H7 (cell line): Measurements from ENCODE around the gene GPR65. TPM values are rescaled to one million over a fixed set of nuclear protein-coding genes. Genes with fewer than 3 reads are reported as not detected.

Experiments used
- DNase-seq: peaks from one replicate; pipeline ENCODE4 v3.0.0; 2012
- H3K27me3 ChIP-seq: 2 replicates; pipeline ENCODE4 v1.6.0; 2011; ENCODE audit warnings: mild to moderate bottlenecking, low read length; ENCODE audit not compliant: control insufficient read depth, insufficient read depth
- H3K36me3 ChIP-seq: replicated peaks from 2 replicates; pipeline ENCODE4 v1.5.1; 2011; ENCODE audit warnings: low read length; ENCODE audit not compliant: control insufficient read depth, insufficient read depth
- H3K4me3 ChIP-seq: 2 replicates; pipeline ENCODE4 v1.5.1; 2011; ENCODE audit warnings: low read depth, mild to moderate bottlenecking, control low read depth, low read length, moderate library complexity; ENCODE audit not compliant: insufficient read depth
- total RNA-seq: library from RNA; depleted of rRNA; stranded (reverse); fragments of >200 nt; shearing (Covaris generic); gene quantifications from 2 replicates; pipeline ENCODE4 v1.2.3, GENCODE V29; 2014; rRNA removed

The GPR65 gene, protein sequence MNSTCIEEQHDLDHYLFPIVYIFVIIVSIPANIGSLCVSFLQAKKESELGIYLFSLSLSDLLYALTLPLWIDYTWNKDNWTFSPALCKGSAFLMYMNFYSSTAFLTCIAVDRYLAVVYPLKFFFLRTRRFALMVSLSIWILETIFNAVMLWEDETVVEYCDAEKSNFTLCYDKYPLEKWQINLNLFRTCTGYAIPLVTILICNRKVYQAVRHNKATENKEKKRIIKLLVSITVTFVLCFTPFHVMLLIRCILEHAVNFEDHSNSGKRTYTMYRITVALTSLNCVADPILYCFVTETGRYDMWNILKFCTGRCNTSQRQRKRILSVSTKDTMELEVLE
- total RNA-seq: not detected in 2 replicates

DNA sequence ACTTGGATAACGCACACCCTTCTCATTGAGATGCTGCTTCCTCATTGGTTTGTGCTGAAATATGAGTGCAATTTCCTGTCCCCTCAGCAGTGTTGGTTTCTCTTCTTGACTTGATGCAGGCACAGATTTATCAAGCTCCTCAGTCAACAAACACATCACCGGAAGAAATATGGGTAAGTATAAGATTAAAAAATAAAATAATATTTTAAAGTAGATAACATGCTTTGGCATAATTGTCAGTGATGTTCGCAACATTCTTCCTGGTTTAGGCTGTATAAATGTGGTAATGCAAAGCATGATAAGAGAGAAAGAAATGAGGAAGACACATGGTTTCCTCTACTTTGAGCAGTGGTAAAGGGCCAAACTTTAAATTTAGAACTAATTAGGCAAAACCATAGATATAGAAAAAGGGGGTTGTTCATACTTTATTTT lies at the start of gene GPR65:
GPR65 (plus strand) TSS at position 86 of the 432 bp plus-strand sequence. CDS start 5,713 bp downstream, outside the sequence.
- Histone ChIP-seq H3K36me3 (no peaks in the 10 kb centered on the region), H3K4me3 (no peak within 1 kb of the TSS), H3K27me3 (no peaks in the 10 kb centered on the region)
- no peak for DNase-seq

DNA sequence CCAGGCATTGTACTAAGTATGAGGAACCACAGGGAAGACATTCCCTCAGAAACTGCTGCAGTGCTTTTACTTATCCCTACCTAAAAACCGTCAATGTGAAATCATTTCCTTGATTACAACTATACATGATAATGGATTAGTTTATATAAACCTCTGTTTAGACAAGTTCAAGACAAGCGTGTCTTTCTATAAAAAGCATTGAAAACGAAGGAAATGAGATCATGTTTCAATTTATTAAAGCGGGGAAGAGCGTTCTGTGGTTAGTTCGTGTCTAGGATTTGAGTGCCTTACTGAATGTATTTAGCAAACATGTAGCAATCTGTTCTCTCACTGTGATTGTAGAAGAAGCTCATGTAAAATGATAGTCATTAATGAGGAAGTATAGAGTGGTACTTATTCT lies 49.4 kb upstream of the GPR65 start:
- Histone ChIP-seq H3K27me3 (no peaks in the 10 kb centered on the region), H3K4me3 (no peak overlapping the region), H3K36me3 (no peaks in the 10 kb centered on the region)
- no peak for DNase-seq

DNA sequence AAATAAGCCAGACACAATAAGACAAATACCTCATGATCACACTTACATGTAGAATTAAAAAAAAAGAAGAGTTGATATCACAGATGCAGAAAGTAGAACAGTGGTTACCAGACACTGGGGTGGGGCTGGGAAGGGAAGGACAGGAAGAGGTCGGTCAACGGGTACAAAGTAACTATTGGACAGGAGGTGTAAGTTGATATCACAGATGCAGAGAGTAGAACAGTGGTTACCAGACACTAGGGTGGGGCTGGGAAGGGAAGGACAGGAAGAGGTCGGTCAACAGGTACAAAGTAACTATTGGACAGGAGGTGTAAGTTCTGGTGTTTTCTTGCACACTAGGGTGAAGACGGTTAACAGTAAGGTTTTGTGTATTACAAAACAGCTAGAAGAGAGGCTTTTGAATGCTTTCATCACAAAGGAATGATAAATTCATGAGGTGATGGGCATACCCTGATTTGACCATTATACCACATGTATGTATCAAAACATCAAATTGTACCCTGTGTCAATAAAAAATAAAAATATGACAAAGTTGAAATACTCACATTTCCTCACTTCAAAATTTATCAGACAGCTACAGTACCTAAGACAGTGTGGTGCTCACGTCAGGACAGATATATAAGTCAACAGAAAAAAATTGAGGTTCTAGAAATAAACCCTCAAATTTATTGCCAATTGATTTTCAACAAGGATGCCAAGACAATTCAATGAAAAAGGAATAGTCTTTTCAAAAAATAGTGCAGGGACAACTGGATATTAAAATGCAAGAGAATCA lies 44.7 kb upstream of the GPR65 start:
- no peak for DNase-seq
- Histone ChIP-seq H3K4me3 (no peak overlapping the region), H3K27me3 (no peaks in the 10 kb centered on the region), H3K36me3 (no peaks in the 10 kb centered on the region)

DNA sequence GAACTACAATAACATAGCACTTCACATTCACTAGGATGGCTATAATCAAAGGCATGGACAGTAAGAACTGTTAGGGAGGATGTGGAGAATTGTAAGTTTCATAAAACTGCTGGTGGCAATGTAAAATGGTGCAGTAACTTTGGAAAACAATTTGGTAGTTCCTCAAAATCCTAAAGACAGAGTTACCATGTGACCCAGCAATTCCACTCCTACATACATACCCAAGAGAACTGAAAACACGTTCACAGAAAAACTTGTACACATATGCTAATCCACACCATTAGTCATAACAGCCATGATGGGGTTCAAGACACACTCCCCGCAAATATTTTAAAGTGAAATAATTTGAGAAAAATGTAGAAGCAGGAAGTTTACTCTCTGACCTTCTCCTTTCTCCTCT lies 43.7 kb upstream of the GPR65 start:
- Histone ChIP-seq H3K4me3 (no peak overlapping the region), H3K36me3 (no peaks in the 10 kb centered on the region), H3K27me3 (no peaks in the 10 kb centered on the region)
- no peak for DNase-seq

DNA sequence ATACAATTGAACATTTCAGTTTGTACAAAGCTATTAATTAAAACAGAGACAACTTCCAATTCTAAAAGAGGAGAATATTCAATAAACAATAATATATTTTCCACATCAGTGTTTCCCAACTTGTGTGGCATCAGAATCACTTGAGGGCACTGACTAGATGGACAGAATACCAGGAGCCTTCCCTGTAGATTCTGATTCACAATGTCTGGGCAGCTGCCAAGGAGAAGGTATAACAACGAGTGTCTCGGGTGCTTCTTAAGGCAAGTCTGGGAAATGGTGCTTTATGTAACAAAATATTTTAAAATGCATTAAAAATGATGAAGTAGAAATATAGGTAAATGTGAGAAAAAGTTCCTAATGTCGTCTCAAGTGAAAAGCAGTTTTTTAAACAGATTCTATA lies 38.1 kb upstream of the GPR65 start:
- H3K4me3 ChIP-seq: no peak overlapping the region
- H3K36me3 ChIP-seq: no peaks in the 10 kb centered on the region
- DNase-seq: no peak
- no peaks in the 10 kb centered on the region for H3K27me3 ChIP-seq

DNA sequence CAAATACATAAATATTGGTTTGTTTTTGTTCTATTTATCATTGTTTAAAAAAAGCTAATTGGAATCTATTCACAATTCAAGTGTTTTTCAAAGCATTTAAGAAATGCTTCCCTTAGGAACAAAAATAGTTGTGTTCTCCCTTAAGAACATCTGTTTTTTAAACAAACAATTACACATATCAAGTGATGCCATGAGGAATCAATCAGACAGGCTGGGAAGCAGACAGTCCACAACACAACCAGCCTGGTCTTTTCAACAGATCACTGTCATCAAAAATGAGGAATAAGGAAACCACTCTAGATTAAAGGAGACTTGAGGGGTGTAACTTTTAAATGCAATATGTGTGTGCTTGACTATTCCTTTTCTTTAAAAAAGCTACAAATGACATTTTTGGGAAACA lies 37.4 kb upstream of the GPR65 start:
- no peak for DNase-seq
- H3K27me3 ChIP-seq: no peaks in the 10 kb centered on the region
- H3K36me3 ChIP-seq: no peaks in the 10 kb centered on the region
- H3K4me3 ChIP-seq: no peak overlapping the region

DNA sequence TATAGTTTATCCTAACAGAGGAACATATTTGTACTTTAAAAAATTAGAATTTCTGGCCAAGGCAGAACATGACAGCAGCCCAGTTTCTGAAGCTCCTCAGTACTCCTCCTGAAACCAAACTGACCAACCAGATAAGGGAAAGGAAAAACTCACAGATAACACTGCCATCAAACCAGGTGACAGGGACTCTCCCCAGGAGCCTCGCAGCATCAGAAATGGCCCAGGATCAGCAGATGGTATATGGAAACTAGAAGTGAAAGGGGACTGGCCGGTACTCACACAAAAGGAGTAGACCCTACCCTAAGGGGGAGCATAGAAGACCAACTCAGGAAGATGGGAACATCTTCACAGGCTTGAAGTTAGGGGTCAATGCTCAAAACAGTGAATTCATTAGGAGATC lies 33.9 kb upstream of the GPR65 start:
- no peaks in the 10 kb centered on the region for H3K27me3 ChIP-seq
- no peaks in the 10 kb centered on the region for H3K36me3 ChIP-seq
- DNase-seq: no peak
- H3K4me3 ChIP-seq: no peak overlapping the region

DNA sequence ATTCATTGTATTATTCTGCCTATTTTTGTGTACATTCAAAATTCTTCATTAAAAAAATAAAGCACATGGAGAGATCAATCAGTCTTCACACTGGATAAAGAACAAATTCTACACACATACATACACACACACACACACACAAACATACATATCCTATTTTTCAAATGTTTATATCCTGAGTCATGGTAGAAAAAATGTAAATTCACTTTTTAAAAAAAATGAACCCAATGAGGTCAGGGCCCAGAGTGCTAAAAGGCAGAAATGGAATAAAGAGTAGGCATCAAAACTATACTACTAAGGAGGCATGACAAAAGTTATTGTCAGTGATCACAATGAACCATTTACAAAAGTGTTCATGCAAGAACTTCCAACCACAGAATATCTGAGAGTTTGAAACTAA lies 29.3 kb upstream of the GPR65 start:
- Histone ChIP-seq H3K4me3 (no peak overlapping the region), H3K36me3 (no peaks in the 10 kb centered on the region), H3K27me3 (no peaks in the 10 kb centered on the region)
- DNase-seq: no peak

DNA sequence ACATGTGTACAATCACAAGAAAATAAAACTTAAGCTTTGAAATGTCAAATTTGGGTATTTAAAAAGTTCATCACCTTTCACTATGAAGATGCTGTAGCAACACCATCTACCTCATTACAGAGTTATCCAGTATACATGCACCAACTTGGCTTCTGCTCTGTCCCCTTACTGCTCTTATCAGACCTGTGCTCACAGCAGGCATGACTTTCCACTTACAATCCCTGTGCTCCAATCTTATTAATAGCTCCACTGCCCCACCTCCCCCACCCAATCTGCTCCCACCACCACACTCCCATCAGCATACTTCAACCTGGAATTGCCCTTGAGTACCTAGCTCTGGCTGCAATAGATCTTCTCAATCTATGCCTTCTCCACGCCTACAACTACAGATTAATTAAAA lies 25.2 kb upstream of the GPR65 start:
- no peak overlapping the region for H3K4me3 ChIP-seq
- H3K36me3 ChIP-seq: no peaks in the 10 kb centered on the region
- H3K27me3 ChIP-seq: no peaks in the 10 kb centered on the region
- no peak for DNase-seq

DNA sequence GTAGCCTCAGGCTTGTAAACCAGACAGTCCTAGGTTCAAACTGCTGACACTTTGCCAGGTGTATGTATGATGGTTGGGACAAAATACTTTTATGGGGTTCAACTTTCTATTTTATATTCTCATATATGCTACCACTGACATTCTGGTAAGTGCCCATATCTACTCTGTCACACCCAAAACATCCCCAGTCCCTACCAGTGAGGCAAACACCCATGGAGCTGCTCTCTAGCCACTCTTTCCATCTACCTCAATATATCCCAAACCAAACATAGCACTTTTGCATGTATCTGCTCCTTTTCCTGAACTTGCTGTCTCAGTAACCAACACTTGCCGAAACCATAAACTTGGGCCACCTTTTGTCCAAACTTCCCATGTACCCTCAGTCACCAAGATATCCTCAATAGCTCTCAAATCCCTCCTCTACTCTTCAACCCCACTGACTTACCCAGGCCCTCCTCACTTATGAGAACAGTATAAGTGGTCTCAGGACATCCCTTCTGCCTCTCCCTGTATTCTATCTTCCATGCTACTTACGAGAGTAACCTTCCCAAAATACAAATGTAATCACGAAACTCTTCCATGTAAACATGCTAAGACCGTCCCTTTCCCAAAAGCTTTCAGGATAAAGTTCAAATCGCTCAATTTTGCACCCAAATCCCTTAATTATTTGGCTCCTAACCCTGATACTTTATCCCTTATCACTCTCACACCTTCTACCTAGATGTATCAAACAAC lies 15.5 kb upstream of the GPR65 start:
- Histone ChIP-seq H3K36me3 (no peaks in the 10 kb centered on the region), H3K4me3 (no peak overlapping the region), H3K27me3 (no peaks in the 10 kb centered on the region)
- no peak for DNase-seq

DNA sequence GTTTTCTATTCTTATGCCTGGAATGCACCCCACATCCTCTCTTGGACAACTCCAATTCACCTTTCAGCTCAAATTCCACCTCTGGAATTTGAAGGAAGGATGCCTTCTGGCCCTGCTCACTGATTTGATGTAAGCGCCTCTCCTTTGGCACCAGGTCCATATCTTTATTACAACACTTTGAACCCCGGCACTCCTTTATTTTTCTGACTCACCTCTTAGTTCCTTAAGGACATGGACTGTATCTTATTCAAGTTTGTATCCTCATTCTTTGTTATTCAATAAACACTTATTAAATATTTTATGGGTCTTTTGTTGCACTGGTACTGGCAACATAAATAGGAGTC lies 15.0 kb upstream of the GPR65 start:
- DNase-seq: no peak
- Histone ChIP-seq H3K4me3 (no peak overlapping the region), H3K36me3 (no peaks in the 10 kb centered on the region), H3K27me3 (no peaks in the 10 kb centered on the region)

DNA sequence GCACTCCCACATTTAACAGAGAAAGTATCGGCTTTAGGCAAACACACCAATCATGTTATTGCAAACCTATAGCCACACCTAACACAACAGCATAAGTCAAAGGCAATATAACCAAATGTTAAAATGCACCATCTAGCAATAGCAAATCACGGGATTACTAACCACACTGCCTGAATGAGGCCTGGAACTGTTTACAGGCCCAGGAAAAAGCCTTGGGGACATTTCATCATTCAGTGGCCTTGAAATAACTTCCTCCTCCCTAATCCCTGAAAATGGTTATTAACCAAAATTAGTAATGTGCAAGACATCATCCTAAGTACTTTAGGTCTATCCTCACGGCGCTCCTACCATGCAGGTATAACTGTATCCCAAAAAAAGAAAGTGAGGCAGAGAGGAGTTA lies 14.3 kb upstream of the GPR65 start:
- DNase-seq: no peak
- no peak overlapping the region for H3K4me3 ChIP-seq
- H3K36me3 ChIP-seq: no peaks in the 10 kb centered on the region
- H3K27me3 ChIP-seq: no peaks in the 10 kb centered on the region

DNA sequence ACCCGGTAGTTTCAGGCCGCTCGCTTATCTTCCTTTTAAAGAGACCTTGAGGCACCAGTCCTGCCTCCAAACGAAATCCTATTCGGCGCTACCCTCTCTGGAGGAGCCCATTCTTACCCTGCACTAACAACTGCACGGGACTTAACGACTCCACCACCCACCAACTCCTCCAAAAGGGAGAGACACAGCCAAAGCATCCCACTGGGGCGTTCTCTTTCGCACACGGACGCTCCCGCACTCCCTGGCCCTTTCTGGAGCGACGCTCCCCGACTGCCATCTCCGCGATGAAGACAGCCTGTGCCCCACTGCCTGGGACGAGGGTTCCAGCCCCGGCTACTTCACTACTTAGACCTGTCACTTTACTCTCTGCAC lies 12.6 kb upstream of the GPR65 start:
- no peaks in the 10 kb centered on the region for H3K36me3 ChIP-seq
- H3K27me3 ChIP-seq: no peaks in the 10 kb centered on the region
- peak; percentile 71 for DNase-seq
- H3K4me3 ChIP-seq: peak overlapping the region; percentile 55

DNA sequence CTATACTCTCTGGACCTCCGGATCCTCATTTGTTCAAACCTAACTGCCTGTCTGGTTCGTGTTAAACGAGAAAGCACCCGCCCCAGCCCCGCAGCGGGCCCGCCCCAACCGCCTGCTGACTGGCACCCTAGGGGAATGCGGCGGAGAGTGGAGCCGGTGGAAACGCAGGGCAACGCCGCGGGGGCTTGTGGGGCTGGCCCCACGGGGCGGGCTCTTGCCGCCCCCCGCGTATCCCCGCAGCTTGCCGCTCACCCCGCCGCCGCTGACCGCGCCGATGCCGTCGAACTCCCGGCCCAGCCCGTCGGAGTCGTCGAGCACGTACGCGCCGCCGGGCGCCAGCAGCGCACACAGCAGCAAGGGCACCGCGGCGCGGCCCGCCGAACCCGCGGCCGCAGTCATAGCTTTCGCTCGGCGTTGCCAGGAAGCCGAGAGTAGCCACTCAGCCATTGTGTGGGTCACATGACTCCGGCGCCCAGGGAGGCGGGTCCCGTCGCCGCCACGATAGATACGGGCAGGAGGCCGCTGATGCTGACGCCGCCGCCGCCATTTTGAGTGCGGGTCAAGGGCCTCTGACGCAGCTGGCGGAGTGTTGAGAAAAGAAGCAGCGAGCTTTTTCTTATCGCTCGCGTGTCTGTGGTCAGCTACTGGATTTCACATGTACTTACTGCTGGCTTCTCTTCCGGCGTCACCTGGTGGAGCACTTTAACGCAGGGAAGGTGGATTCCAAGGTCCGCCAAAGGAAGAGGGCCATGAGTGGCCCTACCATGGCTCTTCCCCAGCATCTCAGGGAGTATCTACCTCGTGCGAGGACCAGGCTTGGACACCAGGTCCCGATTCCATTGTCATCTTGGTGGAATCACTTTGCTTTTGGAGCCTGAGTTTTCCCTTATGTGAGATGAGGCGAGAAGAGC lies 12.0 kb upstream of the GPR65 start, which contains the start of gene GALC:
GALC (minus strand) TSS at position 465 of the 911 bp plus-strand sequence; CDS start at position 447, 18 bp downstream.
- Histone ChIP-seq H3K27me3 (no peaks in the 10 kb centered on the region), H3K4me3 (peak within 1 kb of the TSS; percentile 55), H3K36me3 (no peaks in the 10 kb centered on the region)
- peak; percentile 87 for DNase-seq
